Trophoblast cell (in vitro differentiated cells and primary cell): ENCODE data around the gene ZBTB1.
A peak's percentile ranks its signal among the peaks of the same experiment; 100 is the strongest.

Experiments used
- DNase-seq, 2 donors: peaks; one replicate each; pipeline ENCODE4 v3.0.0-alpha.2; 2016
- H2AFZ ChIP-seq: 2 replicates; pipeline ENCODE4 v1.6.1; 2013; ENCODE audit warnings: low read length, moderate library complexity, mild to moderate bottlenecking; ENCODE audit not compliant: insufficient read depth, poor library complexity
- H2AK5ac ChIP-seq: 2 replicates; pipeline ENCODE4 v1.6.1; 2013; ENCODE audit warnings: mild to moderate bottlenecking, low read length
- H2BK120ac ChIP-seq: 2 replicates; pipeline ENCODE4 v1.6.1; 2013; ENCODE audit warnings: low read length, mild to moderate bottlenecking, moderate library complexity; ENCODE audit not compliant: insufficient read depth, poor library complexity
- H2BK12ac ChIP-seq: 2 replicates; pipeline ENCODE4 v1.6.1; 2013; ENCODE audit warnings: mild to moderate bottlenecking, low read length, moderate library complexity
- H2BK5ac ChIP-seq: 2 replicates; pipeline ENCODE4 v1.6.1; 2013; ENCODE audit warnings: low read length, low read depth, moderate library complexity, mild to moderate bottlenecking; ENCODE audit not compliant: poor library complexity
- H3K14ac ChIP-seq: 2 replicates; pipeline ENCODE4 v1.6.1; 2013; ENCODE audit warnings: mild to moderate bottlenecking, low read length
- H3K18ac ChIP-seq: 2 replicates; pipeline ENCODE4 v1.6.1; 2013; ENCODE audit warnings: mild to moderate bottlenecking, low read length
- H3K23ac ChIP-seq: 2 replicates; pipeline ENCODE4 v1.6.1; 2013; ENCODE audit warnings: low read length
- H3K27ac ChIP-seq: 2 replicates; pipeline ENCODE4 v1.5.1; 2013; ENCODE audit warnings: low read depth, mild to moderate bottlenecking, inconsistent platforms, low read length, moderate library complexity
- H3K27me3 ChIP-seq: 2 replicates; pipeline ENCODE4 v1.6.1; 2013; ENCODE audit warnings: inconsistent platforms, mild to moderate bottlenecking, low read length, moderate library complexity; ENCODE audit not compliant: insufficient read depth
- H3K36me3 ChIP-seq, 2 experiments: 1 replicate in 1 of 2; 2 replicates in 1 of 2; pipeline ENCODE4 v1.6.1; 2013; ENCODE audit warnings: low read length in 2 of 2, mild to moderate bottlenecking in 2 of 2, moderate library complexity in 1 of 2; ENCODE audit not compliant: insufficient read depth in 2 of 2, control insufficient read depth in 1 of 2
- H3K4ac ChIP-seq: 2 replicates; pipeline ENCODE4 v1.6.1; 2013; ENCODE audit warnings: low read depth, mild to moderate bottlenecking, low read length, moderate library complexity
- H3K4me1 ChIP-seq, 2 experiments: 1 replicate in 1 of 2; 2 replicates in 1 of 2; pipeline ENCODE4 v1.6.1; 2013; ENCODE audit warnings: low read length in 2 of 2, mild to moderate bottlenecking in 2 of 2, moderate library complexity in 1 of 2; ENCODE audit not compliant: insufficient read depth in 2 of 2, control insufficient read depth in 1 of 2
- H3K4me2 ChIP-seq: 2 replicates; pipeline ENCODE4 v1.6.1; 2013; ENCODE audit warnings: inconsistent platforms, mild to moderate bottlenecking, low read length, moderate library complexity
- H3K4me3 ChIP-seq: 2 replicates; pipeline ENCODE4 v1.5.1; 2013; ENCODE audit warnings: mild to moderate bottlenecking, low read depth, low read length, inconsistent platforms
- H3K79me1 ChIP-seq: one replicate; pipeline ENCODE4 v1.6.1; 2013; ENCODE audit warnings: low read length
- H3K79me2 ChIP-seq: 2 replicates; pipeline ENCODE4 v1.6.1; 2013; ENCODE audit warnings: low read length, mild to moderate bottlenecking; ENCODE audit not compliant: control insufficient read depth, insufficient read depth, poor library complexity
- H3K9ac ChIP-seq: 2 replicates; pipeline ENCODE4 v1.6.1; 2013; ENCODE audit warnings: mild to moderate bottlenecking, low read length
- H3K9me3 ChIP-seq: 2 replicates; pipeline ENCODE4 v1.6.1; 2013; ENCODE audit warnings: low read depth, mild to moderate bottlenecking, control low read depth, inconsistent platforms, low read length; ENCODE audit not compliant: insufficient read depth
- H4K12ac ChIP-seq: 2 replicates; pipeline ENCODE4 v1.6.1; 2013; ENCODE audit warnings: low read depth, mild to moderate bottlenecking, low read length, moderate library complexity
- H4K8ac ChIP-seq: 2 replicates; pipeline ENCODE4 v1.6.1; 2013; ENCODE audit warnings: low read depth, mild to moderate bottlenecking, low read length, moderate library complexity
- H4K91ac ChIP-seq: one replicate; pipeline ENCODE4 v1.6.1; 2013; ENCODE audit warnings: low read depth, mild to moderate bottlenecking, low read length, moderate library complexity
- WGBS: extraction: QIAGEN DNeasy Blood & Tissue Kit; methylation state at CpG from one replicate; pipeline ENCODE4 v1.1.7; 2013; ENCODE audit warnings: missing lambda C conversion rate; ENCODE audit not compliant: insufficient read length, insufficient coverage; ENCODE audit errors: extremely low coverage; 5-methylcytosine and 5-hydroxymethylcytosine counted together

ZBTB1 gene

DNA sequence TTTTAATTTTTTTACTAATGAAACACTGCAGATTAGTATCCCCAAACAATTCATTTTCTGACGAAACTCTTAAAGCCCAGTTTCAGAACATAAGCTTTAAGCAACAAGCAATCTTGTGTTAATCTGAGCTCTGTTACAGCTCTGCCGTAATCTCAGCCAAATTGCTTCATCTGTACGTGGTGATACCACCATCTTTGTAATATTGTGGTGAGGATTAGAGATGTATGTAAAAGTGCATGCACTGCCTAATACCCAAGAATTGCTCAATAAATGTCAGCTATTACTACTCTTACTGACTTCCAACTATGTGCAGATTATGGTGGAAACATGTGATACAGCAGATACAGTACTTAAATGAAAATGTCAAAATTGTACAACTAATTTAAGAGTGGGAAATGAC is 37.5 kb upstream of the ZBTB1 start:
- H2BK120ac ChIP-seq, result no peak overlapping the region
- no peaks in the 10 kb centered on the region for H3K9me3 ChIP-seq
- WGBS, result no CpG with 5 or more reads among the region's 3 CpGs
- no peak overlapping the region for H2BK12ac ChIP-seq
- H3K23ac ChIP-seq, result no peak overlapping the region
- no peak overlapping the region for H3K4me3 ChIP-seq
- no peak overlapping the region for H3K4ac ChIP-seq
- no peaks in the 10 kb centered on the region for H3K27me3 ChIP-seq
- no peak overlapping the region for H3K27ac ChIP-seq
- H2AFZ ChIP-seq, result no peak overlapping the region
- no peak overlapping the region for H3K14ac ChIP-seq
- no peak overlapping the region for H3K4me2 ChIP-seq
- no peaks in the 10 kb centered on the region for H3K79me2 ChIP-seq
- H2AK5ac ChIP-seq, result no peak overlapping the region
- no peak overlapping the region for H3K18ac ChIP-seq
- DNase-seq, result peak; percentile 35 to 82
- peaks cover 5% of the 10 kb centered on the region for H3K79me1 ChIP-seq
- no peak overlapping the region for H4K12ac ChIP-seq
- no peak overlapping the region for H4K91ac ChIP-seq
- H4K8ac ChIP-seq, result no peak overlapping the region
- peaks cover 0 to 3% of the 10 kb centered on the region in 2 experiments for H3K4me1 ChIP-seq
- H2BK5ac ChIP-seq, result no peak overlapping the region
- no peak overlapping the region for H3K9ac ChIP-seq
- H3K36me3 ChIP-seq, result peaks cover 0 to 2% of the 10 kb centered on the region in 2 experiments

DNA sequence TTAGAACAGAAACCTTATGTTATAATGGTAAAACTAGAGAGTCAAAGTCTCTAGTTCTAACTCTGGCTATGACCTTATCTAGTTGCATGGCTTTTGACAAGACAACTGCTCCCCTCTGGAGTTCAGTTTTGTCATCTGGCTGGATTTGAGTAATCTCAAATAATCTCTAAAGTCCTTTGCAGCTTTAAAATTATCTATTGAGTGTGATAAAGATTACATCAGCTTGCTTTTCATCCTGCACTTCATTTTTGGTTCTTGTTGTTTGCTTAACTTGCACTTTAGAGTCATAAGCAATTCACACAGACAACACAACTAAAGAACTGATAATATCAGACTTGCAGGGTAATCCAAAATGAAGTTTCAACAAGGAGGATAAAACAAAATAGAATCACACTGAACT is 37.0 kb upstream of the ZBTB1 start:
- Histone ChIP-seq H4K12ac (no peak overlapping the region), H2BK120ac (no peak overlapping the region), H3K4me1 (peaks cover 0 to 3% of the 10 kb centered on the region in 2 experiments), H3K9me3 (no peaks in the 10 kb centered on the region), H2AFZ (no peak overlapping the region), H2BK12ac (no peak overlapping the region), H4K91ac (no peak overlapping the region), H2AK5ac (no peak overlapping the region), H3K9ac (no peak overlapping the region), H3K79me1 (peaks cover 5% of the 10 kb centered on the region), H3K27me3 (no peaks in the 10 kb centered on the region), H3K27ac (no peak overlapping the region), H2BK5ac (no peak overlapping the region), H3K36me3 (peaks cover 0 to 2% of the 10 kb centered on the region in 2 experiments), H3K14ac (no peak overlapping the region), H3K4me2 (no peak overlapping the region), H3K23ac (no peak overlapping the region), H4K8ac (no peak overlapping the region), H3K79me2 (no peaks in the 10 kb centered on the region), H3K4me3 (no peak overlapping the region), H3K18ac (no peak overlapping the region), H3K4ac (no peak overlapping the region)
- no peak for DNase-seq

DNA sequence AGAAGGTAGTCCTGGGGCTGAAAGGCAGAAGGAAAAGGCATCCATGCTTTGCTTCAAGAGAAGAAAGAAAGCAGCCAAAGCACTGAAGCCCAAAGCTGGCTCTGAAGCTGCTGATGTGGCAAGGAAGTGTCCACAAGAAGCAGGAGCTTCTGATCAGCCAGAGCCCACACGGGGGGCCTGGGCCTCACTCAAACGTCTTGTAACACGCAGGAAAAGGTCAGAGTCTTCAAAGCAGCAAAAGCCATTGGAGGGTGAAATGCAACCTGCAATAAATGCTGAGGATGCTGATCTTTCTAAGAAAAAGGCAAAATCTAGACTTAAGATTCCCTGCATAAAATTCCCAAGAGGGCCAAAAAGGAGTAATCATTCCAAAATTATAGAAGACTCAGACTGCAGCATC is 36.1 kb upstream of the ZBTB1 start:
- H3K36me3 ChIP-seq, result peaks cover 0 to 2% of the 10 kb centered on the region in 2 experiments
- H3K79me1 ChIP-seq, result peaks cover 5% of the 10 kb centered on the region
- no peak overlapping the region for H4K91ac ChIP-seq
- no peak overlapping the region for H2AK5ac ChIP-seq
- no peak overlapping the region for H3K4me2 ChIP-seq
- no peak overlapping the region for H2BK5ac ChIP-seq
- H2BK12ac ChIP-seq, result no peak overlapping the region
- H3K4me3 ChIP-seq, result no peak overlapping the region
- no peak overlapping the region for H3K9ac ChIP-seq
- no peak overlapping the region for H3K23ac ChIP-seq
- H3K14ac ChIP-seq, result no peak overlapping the region
- H3K4me1 ChIP-seq, result peaks cover 0 to 3% of the 10 kb centered on the region in 2 experiments
- H2BK120ac ChIP-seq, result no peak overlapping the region
- no peak overlapping the region for H4K8ac ChIP-seq
- no peaks in the 10 kb centered on the region for H3K27me3 ChIP-seq
- H4K12ac ChIP-seq, result no peak overlapping the region
- H3K4ac ChIP-seq, result no peak overlapping the region
- H3K18ac ChIP-seq, result no peak overlapping the region
- H3K27ac ChIP-seq, result no peak overlapping the region
- H3K9me3 ChIP-seq, result no peaks in the 10 kb centered on the region
- no peak for DNase-seq
- WGBS, result no CpG with 5 or more reads among the region's 3 CpGs
- H2AFZ ChIP-seq, result no peak overlapping the region
- H3K79me2 ChIP-seq, result no peaks in the 10 kb centered on the region

DNA sequence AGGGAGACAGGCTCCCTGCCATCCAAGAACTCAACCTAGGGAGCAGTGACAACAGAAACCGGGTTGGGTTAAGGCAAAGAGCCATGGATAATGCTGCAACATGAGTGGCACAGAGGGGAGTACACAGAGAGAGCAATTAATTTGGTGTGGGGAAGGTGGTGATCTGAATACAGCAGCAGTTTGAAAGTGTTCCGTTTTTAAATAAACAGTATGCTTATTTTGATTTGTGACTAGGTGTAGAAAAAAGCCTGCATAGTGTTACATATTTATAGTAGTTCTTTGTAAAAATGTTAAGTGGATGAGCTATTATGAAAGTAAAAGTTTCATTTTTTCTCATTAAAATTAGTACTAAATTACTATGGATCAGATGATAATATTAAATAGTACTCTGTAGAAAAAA is 30.5 kb upstream of the ZBTB1 start:
- Histone ChIP-seq H3K4me2 (no peak overlapping the region), H2BK5ac (no peak overlapping the region), H3K36me3 (no peaks in the 10 kb centered on the region), H3K4ac (no peak overlapping the region), H3K79me1 (peaks cover 3% of the 10 kb centered on the region), H2BK12ac (no peak overlapping the region), H3K23ac (no peak overlapping the region), H3K9ac (no peak overlapping the region), H3K27ac (no peak overlapping the region), H4K12ac (no peak overlapping the region), H2AK5ac (no peak overlapping the region), H3K79me2 (no peaks in the 10 kb centered on the region), H2BK120ac (no peak overlapping the region), H2AFZ (no peak overlapping the region), H3K18ac (no peak overlapping the region), H3K4me3 (no peak overlapping the region), H4K8ac (no peak overlapping the region), H3K4me1 (no peaks in the 10 kb centered on the region), H4K91ac (no peak overlapping the region), H3K9me3 (no peaks in the 10 kb centered on the region), H3K14ac (no peak overlapping the region), H3K27me3 (no peaks in the 10 kb centered on the region)
- DNase-seq, result no peak
- no CpG with 5 or more reads among the region's 2 CpGs for WGBS
